ENCODE data around the gene RNASEL.

- no peak for TF ChIP-seq CTCF (conservative IDR thresholded peaks at IDR 0.05 in 1 of 2, IDR thresholded peaks at IDR 0.05 in 1 of 2; ENCODE audit: low read depth in 1 of 2, low read length in 2 of 2)
- no peak for TF ChIP-seq EZH2 (IDR thresholded peaks at IDR 0.05; ENCODE audit: low read length, missing control alignments)
Measured at GRCh38 chr1:182627622-182628021, 38.6 kb upstream of the RNASEL start.

All from fibroblast of lung (primary cell).